GM12875 (cell line): ENCODE data around the gene MCU.

Source experiments
- H3K4me3 ChIP-seq: one replicate; pipeline ENCODE4 v1.5.1; 2011; ENCODE audit warnings: low read depth, low read length, control low read depth
- CTCF ChIP-seq: IDR thresholded peaks from 2 replicates; pipeline ENCODE4 v1.5.1; 2011; ENCODE audit warnings: low read depth, mild to moderate bottlenecking, control low read depth, inconsistent platforms, low read length, moderate library complexity, borderline replicate concordance; ENCODE audit not compliant: insufficient read depth

MCU gene

GRCh38 chr10:72688208-72688651 is 3.7 kb upstream of the MCU start:
- no peak overlapping the region for H3K4me3 ChIP-seq
- no peak for TF ChIP-seq CTCF

DNA sequence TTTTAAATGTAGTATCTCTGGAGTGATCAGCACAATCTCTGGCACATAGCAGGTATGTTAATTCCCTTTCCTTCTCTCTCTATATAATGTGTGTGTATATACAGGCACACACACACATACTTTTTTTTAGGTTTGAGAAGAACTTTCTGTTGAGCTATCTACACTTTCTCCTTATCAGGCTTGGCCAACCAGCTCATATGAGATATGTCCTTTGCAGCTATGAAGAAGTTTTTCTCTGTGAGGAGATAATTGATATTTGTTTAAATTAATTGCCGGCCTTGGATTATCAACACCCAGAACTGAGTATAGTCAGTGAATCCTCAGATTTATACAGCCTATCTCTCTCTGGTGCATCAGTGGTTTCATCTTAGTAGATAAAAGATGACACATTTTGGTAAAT is 2.3 kb upstream of the MCU start:
- H3K4me3 ChIP-seq, result no peak overlapping the region
- no peak for TF ChIP-seq CTCF

GRCh38 chr10:72690071-72690755 is 1.7 kb upstream of the MCU start:
- no peak for TF ChIP-seq CTCF
- no peak overlapping the region for H3K4me3 ChIP-seq

DNA sequence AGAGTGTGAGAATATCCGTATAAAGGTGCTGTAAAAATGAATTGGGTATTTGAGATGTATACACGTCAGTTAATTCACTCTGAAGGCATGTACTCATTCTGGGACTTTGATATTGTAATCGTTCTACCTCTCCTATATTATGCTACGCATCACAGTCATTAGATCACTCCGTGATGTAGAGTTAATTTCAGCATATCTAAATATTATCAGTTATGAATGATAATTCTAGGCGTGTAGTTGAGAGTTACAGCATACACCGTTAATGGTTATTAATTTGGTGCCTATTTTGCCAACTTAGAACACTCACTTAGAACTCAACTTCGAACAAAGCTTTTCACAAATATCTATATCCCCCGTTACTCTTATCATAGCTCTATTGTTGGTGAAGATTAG is 477 bp upstream of the MCU start:
- H3K4me3 ChIP-seq, result peak overlapping the region; percentile 75
- no peak for TF ChIP-seq CTCF

DNA sequence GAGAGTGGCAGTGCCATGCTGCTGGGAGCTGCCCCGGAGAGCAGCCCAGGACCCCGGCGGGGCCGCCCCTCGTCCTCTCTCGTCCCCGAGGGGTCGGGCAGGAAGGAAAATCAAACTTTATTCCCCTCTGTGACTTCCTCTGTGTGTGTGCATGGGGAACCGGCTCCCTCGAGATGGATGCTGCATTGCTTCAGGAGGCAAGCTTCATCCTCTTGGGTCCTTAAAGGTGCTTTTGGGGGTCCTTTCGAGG is 726 bp downstream of the MCU start:
- peak overlapping the region; percentile 75 for H3K4me3 ChIP-seq
- no peak for TF ChIP-seq CTCF

GRCh38 chr10:72692994-72693781 is 1.2 kb downstream of the MCU start:
- TF ChIP-seq CTCF, result no peak
- H3K4me3 ChIP-seq, result peak overlapping the region; percentile 75
